HepG2 (cell line): ENCODE results near the gene GTF2A1. TPM values are rescaled to one million over a fixed set of nuclear protein-coding genes. Genes with fewer than 3 reads are reported as not detected.

Experiments
- AKAP8 ChIP-seq: sonication (generic); formaldehyde crosslinking; IDR thresholded peaks from 2 replicates; pipeline ENCODE4 v1.5.1; 2020; ENCODE audit warnings: mild to moderate bottlenecking, missing genetic modification reagents
- ETV5 ChIP-seq: IDR thresholded peaks from 2 replicates; pipeline ENCODE4 v1.6.1; 2018; ENCODE audit warnings: missing biosample characterization, missing genetic modification reagents, inconsistent platforms, borderline replicate concordance
- GPN1 ChIP-seq: sonication (generic); formaldehyde crosslinking; IDR thresholded peaks from 2 replicates; pipeline ENCODE4 v1.5.1; 2020; ENCODE audit warnings: missing genetic modification reagents, borderline replicate concordance
- KDM1A ChIP-seq: IDR thresholded peaks from 2 replicates; pipeline ENCODE4 v1.6.1; 2016; ENCODE audit warnings: missing compliant biosample characterization
- MYC ChIP-seq: sonication (generic); formaldehyde crosslinking; IDR thresholded peaks from 2 replicates; pipeline ENCODE4 v1.9.0; 2021; ENCODE audit warnings: missing genetic modification reagents, borderline replicate concordance
- SNRNP70 ChIP-seq: fragments of 200-400 bp; formaldehyde crosslinking; IDR thresholded peaks from 2 replicates; pipeline ENCODE4 v1.6.1; 2017; ENCODE audit warnings: mild to moderate bottlenecking, low read depth, low read length, moderate library complexity
- SOX13 ChIP-seq, 3 experiments: fragments of 450-650 bp in 1 of 3; sonication (generic) in 1 of 3; formaldehyde crosslinking in 1 of 3; IDR thresholded peaks in 2 of 3; conservative IDR thresholded peaks in 1 of 3; 2 replicates each; pipeline versions ENCODE4 v1.5.0 to v1.6.1; 2016 to 2020; ENCODE audit warnings: antibody characterized with exemption in 1 of 3, mild to moderate bottlenecking in 1 of 3, missing compliant biosample characterization in 1 of 3, missing genetic modification reagents in 1 of 3, moderate library complexity in 1 of 3
- ZFP37 ChIP-seq: sonication (generic); formaldehyde crosslinking; IDR thresholded peaks from 2 replicates; pipeline ENCODE4 v1.4.0; 2020; ENCODE audit warnings: missing genetic modification reagents, borderline replicate concordance
- ZNF136 ChIP-seq: sonication (generic); formaldehyde crosslinking; IDR thresholded peaks from 2 replicates; pipeline ENCODE4 v1.8.1; 2022; ENCODE audit warnings: low read depth, mild to moderate bottlenecking, moderate library complexity, missing genetic modification reagents
- ZNF441 ChIP-seq: sonication (generic); formaldehyde crosslinking; IDR thresholded peaks from 2 replicates; pipeline ENCODE4 v1.7.0; 2021; ENCODE audit warnings: missing genetic modification reagents, borderline replicate concordance
- ZNF749 ChIP-seq: sonication (generic); formaldehyde crosslinking; IDR thresholded peaks from 2 replicates; pipeline ENCODE4 v1.8.0; 2022; ENCODE audit warnings: mild to moderate bottlenecking, missing genetic modification reagents, moderate library complexity, borderline replicate concordance
- polyA plus RNA-seq, 8 experiments: library from polyadenylated mRNA; depleted of rRNA in 3 of 8; stranded (reverse) in 7 of 8; unstranded in 1 of 8; fragments of >200 nt; fragmentation: Illumina TruSeq in 4 of 8; extraction: Trizol in 4 of 8; gene quantifications; 2 replicates each; pipeline versions ENCODE4 v1.2.1 to v1.2.3, GENCODE V29; 2011 to 2016; ENCODE audit warnings: low read depth in 4 of 8, missing spikeins in 1 of 8, mixed read lengths in 1 of 8; ENCODE audit not compliant: insufficient read depth in 1 of 8
- total RNA-seq, 5 experiments: library from RNA; depleted of rRNA; stranded (reverse); fragments of >200 nt; fragmentation: Illumina TruSeq; extraction: Trizol; gene quantifications; 2 replicates each; pipeline ENCODE4 v1.2.3, GENCODE V29; 2016; ENCODE audit warnings: low read depth in 1 of 5
- TF ChIP-seq, protein P1 (sequence below), 2 experiments: fragments of 450-650 bp in 1 of 2; sonication (generic) in 1 of 2; formaldehyde crosslinking; IDR thresholded peaks; 2 replicates each; pipeline versions ENCODE4 v1.5.0 to v1.8.0; 2020 to 2022; ENCODE audit warnings: mild to moderate bottlenecking in 1 of 2, missing genetic modification reagents in 1 of 2
- TF ChIP-seq, protein P2 (sequence below): sonication (generic); formaldehyde crosslinking; IDR thresholded peaks from 2 replicates; pipeline ENCODE4 v1.8.1; 2023; ENCODE audit warnings: mild to moderate bottlenecking, moderate library complexity, missing genetic modification reagents
- TF ChIP-seq, protein P3 (sequence below): sonication (generic); formaldehyde crosslinking; IDR thresholded peaks from 2 replicates; pipeline ENCODE4 v1.8.0; 2022; ENCODE audit warnings: mild to moderate bottlenecking, missing genetic modification reagents, borderline replicate concordance
- TF ChIP-seq, protein P4 (sequence below): IDR thresholded peaks from 2 replicates; pipeline ENCODE4 v1.4.0; 2020; ENCODE audit warnings: mild to moderate bottlenecking, missing genetic modification reagents
- TF ChIP-seq, protein P5 (sequence below): sonication (generic); formaldehyde crosslinking; IDR thresholded peaks from 2 replicates; pipeline ENCODE4 v1.4.0; 2020; ENCODE audit warnings: missing genetic modification reagents

GTF2A1 gene
- total and polyA plus RNA-seq, 2 of the 13 experiments (the other 11 are each of a cell fraction or from before 2014, with no cell fraction given), result 14.9 to 17.5 TPM

DNA sequence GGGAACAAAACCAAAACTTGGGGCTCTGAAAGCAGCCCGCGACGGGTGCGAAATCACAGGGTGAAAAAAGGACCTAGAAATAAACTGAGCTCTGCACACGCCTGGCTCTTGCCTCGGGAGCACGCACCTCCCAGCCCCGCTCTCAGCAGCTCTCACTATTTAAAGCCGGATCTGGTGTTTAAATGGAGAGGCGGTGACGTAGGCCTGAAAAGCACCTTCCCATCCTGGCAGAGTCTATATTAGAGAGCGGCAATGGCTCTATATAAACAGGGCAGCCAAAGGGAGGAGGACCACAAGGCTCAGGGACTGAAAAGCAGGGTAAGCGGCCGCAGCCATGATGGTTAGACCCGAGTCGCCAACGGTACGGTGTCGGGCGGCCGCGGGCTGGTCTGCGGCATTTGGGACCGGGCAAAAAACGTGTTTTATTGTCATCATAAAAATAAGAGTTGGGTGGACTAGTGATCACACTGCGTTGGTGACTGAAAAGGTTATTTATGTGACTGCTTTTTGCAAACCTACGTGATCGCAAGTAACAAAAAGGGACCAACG is 1.5 kb downstream of the GTF2A1 start (continued):
- TF ChIP-seq, protein P1, sequence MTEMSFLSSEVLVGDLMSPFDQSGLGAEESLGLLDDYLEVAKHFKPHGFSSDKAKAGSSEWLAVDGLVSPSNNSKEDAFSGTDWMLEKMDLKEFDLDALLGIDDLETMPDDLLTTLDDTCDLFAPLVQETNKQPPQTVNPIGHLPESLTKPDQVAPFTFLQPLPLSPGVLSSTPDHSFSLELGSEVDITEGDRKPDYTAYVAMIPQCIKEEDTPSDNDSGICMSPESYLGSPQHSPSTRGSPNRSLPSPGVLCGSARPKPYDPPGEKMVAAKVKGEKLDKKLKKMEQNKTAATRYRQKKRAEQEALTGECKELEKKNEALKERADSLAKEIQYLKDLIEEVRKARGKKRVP (CRISPR knock-in tag; IDR thresholded peaks at IDR 0.05), result no peak; a peak in 1 of 4 replicates
- 0 out of 2 replicates have a peak, but pooled peaks have one; percentile 38 for TF ChIP-seq ZNF749 (CRISPR knock-in tag)
- TF ChIP-seq GPN1 (CRISPR knock-in tag), result no peak
- no peak for TF ChIP-seq ETV5 (CRISPR knock-in tag)
- peak; percentile 97 for TF ChIP-seq AKAP8 (CRISPR knock-in tag)
- peak; percentile 61; the same call in 1 of the 2 replicates for TF ChIP-seq ZNF441 (CRISPR knock-in tag)
- TF ChIP-seq, protein P2, sequence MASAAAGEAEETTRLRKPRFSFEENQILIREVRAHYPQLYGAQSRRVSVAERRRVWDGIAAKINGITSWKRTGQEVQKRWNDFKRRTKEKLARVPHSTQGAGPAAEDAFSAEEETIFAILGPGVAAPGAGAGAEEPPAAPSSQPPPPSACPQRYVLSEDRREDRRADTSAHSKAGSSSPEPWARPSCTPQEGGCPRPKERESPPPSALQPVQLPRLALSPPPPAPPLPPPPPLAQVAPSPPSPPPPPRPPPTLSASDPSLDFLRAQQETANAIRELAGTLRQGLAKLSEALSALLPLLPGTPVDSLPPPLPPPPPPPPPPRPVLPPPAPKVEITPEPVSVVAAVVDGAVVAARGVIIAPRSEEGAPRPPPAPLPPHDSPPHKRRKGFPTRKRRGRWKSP (CRISPR knock-in tag), result peak; percentile 78
- TF ChIP-seq MYC (CRISPR knock-in tag), result peak; percentile 68; the same call in 1 of the 2 replicates
- TF ChIP-seq, protein P3, sequence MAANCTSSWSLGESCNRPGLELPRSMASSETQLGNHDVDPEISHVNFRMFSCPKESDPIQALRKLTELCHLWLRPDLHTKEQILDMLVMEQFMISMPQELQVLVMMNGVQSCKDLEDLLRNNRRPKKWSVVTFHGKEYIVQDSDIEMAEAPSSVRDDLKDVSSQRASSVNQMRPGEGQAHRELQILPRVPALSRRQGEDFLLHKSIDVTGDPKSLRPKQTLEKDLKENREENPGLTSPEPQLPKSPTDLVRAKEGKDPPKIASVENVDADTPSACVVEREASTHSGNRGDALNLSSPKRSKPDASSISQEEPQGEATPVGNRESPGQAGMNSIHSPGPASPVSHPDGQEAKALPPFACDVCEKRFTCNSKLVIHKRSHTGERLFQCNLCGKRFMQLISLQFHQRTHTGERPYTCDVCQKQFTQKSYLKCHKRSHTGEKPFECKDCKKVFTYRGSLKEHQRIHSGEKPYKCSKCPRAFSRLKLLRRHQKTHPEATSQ (CRISPR knock-in tag), result peak; percentile 79; the same call in 1 of the 2 replicates
- TF ChIP-seq, protein P4, sequence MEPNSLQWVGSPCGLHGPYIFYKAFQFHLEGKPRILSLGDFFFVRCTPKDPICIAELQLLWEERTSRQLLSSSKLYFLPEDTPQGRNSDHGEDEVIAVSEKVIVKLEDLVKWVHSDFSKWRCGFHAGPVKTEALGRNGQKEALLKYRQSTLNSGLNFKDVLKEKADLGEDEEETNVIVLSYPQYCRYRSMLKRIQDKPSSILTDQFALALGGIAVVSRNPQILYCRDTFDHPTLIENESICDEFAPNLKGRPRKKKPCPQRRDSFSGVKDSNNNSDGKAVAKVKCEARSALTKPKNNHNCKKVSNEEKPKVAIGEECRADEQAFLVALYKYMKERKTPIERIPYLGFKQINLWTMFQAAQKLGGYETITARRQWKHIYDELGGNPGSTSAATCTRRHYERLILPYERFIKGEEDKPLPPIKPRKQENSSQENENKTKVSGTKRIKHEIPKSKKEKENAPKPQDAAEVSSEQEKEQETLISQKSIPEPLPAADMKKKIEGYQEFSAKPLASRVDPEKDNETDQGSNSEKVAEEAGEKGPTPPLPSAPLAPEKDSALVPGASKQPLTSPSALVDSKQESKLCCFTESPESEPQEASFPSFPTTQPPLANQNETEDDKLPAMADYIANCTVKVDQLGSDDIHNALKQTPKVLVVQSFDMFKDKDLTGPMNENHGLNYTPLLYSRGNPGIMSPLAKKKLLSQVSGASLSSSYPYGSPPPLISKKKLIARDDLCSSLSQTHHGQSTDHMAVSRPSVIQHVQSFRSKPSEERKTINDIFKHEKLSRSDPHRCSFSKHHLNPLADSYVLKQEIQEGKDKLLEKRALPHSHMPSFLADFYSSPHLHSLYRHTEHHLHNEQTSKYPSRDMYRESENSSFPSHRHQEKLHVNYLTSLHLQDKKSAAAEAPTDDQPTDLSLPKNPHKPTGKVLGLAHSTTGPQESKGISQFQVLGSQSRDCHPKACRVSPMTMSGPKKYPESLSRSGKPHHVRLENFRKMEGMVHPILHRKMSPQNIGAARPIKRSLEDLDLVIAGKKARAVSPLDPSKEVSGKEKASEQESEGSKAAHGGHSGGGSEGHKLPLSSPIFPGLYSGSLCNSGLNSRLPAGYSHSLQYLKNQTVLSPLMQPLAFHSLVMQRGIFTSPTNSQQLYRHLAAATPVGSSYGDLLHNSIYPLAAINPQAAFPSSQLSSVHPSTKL (CRISPR knock-in tag), result peak; percentile 73
- TF ChIP-seq, protein P5, sequence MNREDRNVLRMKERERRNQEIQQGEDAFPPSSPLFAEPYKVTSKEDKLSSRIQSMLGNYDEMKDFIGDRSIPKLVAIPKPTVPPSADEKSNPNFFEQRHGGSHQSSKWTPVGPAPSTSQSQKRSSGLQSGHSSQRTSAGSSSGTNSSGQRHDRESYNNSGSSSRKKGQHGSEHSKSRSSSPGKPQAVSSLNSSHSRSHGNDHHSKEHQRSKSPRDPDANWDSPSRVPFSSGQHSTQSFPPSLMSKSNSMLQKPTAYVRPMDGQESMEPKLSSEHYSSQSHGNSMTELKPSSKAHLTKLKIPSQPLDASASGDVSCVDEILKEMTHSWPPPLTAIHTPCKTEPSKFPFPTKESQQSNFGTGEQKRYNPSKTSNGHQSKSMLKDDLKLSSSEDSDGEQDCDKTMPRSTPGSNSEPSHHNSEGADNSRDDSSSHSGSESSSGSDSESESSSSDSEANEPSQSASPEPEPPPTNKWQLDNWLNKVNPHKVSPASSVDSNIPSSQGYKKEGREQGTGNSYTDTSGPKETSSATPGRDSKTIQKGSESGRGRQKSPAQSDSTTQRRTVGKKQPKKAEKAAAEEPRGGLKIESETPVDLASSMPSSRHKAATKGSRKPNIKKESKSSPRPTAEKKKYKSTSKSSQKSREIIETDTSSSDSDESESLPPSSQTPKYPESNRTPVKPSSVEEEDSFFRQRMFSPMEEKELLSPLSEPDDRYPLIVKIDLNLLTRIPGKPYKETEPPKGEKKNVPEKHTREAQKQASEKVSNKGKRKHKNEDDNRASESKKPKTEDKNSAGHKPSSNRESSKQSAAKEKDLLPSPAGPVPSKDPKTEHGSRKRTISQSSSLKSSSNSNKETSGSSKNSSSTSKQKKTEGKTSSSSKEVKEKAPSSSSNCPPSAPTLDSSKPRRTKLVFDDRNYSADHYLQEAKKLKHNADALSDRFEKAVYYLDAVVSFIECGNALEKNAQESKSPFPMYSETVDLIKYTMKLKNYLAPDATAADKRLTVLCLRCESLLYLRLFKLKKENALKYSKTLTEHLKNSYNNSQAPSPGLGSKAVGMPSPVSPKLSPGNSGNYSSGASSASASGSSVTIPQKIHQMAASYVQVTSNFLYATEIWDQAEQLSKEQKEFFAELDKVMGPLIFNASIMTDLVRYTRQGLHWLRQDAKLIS (CRISPR knock-in tag), result peak; percentile 96
- no peak for TF ChIP-seq SNRNP70
- TF ChIP-seq ZFP37 (CRISPR knock-in tag), result no peak
- peak; percentile 45; the same call in 1 of the 2 replicates for TF ChIP-seq SOX13 (IDR thresholded peaks at IDR 0.05)
- peak in 1 of 2 experiments; percentile 34; a peak in 1 of 4 replicates for TF ChIP-seq SOX13 (CRISPR knock-in tag; conservative IDR thresholded peaks at IDR 0.05 in 1 of 2, IDR thresholded peaks at IDR 0.05 in 1 of 2)
- TF ChIP-seq KDM1A (CRISPR knock-in tag), result 0 out of 2 replicates have a peak, but pooled peaks have one; percentile 68
- no peak for TF ChIP-seq ZNF136 (CRISPR knock-in tag)
